Anterior cingulate cortex (tissue), 58 donors: ENCODE measurements around the gene PGGT1B.

Experiments used
- DNase-seq, 58 donors: peaks; one replicate each; lab custom pipeline; 2025; lab: John Stamatoyannopoulos, UW

Gene PGGT1B

DNA sequence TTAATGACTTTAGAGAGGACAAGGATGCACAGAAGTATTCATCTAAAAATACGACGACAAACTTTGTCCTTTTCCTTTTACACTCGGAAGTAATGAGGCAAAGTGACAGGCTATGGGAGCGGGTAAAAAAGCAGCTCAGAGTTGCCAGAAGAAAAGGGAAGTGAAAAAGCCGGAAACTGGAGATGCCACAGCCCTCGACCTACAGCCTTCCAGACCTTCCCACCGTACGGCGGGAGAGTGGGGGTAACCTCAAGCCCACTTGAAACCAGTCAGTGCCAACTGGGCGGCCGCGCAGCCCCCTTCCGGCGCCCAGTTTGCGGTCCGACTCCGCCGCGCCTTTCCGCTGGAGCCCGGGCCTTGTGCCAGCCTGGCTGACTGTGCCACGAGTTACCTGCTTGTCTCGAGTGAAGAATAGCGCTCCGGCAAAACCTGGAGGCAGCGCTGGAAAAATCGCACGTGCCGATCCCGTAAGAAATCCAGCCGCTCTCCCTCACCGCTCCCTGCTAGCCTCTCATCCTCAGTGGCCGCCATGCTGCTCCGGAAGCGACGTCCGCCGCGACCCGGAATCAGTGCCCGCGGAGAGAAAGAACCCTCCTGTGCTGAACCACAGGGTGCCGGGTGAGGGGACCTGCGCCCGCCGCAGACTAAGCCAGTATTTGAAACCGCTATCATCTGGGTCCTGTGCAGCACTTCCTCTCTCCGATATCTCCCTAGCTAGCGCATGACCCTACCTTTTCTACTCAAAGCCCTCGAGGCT lies at the start of gene PGGT1B:
Gene PGGT1B (minus strand): TSS at position 557 of the 757 bp plus-strand sequence. CDS start 26 bp downstream, at position 531.
- DNase-seq, result peak; percentile 39 to 95 (median 82)

- DNase-seq, result no peak
These were observed 47.2 kb upstream of the PGGT1B start for GRCh38 chr5:115309751-115310370.

DNA sequence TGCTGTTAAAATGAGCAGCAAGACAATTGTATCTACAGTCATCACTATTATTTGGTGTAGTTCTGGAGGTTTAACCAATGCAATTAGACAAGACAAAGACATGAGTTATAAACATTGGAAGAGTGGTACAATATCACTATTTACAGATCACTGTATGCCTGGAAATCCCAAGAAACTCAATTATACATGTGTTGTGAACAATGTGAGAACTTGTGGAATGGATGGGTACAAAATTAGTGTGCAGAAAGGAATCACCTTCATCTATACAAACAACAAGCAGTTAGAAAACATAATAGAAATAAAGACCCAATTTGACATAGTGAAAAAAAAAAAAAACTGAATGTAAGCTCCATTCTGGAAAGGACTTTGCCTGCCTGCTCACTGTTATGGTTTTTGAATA lies 46.1 kb upstream of the PGGT1B start:
- no peak for DNase-seq

DNA sequence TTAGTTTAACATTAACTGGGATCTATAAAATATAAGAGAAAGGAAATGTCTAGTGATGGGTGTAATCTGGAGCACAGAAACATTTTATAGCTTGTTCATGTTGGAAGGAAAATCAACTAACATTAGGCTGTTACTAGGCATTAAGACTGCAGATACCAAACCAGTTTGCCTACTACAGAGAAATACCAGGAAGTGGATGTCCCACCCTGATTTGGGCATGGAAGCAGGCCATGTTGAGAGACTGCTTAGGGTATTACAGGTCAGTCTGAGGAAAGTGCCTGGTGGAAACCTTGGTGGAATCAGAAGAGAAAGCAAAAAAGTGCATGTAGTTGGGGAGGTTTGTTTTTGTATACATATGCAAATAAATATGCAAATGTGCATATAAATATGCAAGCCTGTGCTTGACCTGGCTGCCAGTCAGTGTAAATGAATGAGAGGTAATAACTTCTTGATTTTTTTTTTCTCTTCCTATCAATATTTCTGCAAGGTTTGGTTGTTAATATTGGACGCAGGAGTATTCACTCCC lies 43.4 kb upstream of the PGGT1B start:
- DNase-seq, result no peak

DNA sequence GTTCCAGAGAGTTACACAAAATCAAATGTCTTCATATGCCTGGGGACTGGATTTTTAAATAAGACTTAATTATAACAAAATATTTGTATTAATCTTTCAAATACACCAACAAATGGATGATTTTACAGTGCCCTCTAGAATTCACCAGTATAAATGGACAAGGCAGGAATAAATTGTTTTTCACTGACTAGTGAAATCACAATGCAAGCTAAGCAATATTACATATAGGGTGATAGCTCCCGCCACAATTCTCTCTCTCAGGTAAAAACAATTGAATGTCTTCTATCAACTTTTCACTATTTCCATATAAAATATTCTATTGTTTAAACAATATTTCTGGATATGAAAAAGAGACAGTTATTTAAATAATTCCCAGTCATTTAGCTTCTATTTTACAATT lies 41.8 kb upstream of the PGGT1B start:
- no peak for DNase-seq

DNA sequence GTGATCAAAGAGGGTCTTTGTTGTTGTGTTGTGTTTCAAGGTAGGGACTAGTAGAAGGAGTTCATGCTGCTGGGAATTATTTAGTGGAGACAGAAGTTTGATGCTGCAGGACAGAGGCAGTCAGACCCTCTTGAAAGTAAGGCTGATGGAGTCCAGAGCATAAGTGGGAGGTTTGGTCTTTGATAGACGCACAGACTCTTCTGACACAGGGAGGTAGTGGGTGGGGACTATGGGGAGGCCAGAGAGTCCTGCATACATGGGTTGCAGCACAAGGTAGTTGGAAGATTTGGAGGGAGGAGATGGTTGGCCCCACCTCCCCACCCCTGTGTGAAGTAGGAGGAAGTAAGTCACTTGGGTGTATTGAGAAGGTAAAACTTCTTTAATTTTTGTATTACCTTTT lies 36.1 kb upstream of the PGGT1B start:
- DNase-seq, result no peak

DNA sequence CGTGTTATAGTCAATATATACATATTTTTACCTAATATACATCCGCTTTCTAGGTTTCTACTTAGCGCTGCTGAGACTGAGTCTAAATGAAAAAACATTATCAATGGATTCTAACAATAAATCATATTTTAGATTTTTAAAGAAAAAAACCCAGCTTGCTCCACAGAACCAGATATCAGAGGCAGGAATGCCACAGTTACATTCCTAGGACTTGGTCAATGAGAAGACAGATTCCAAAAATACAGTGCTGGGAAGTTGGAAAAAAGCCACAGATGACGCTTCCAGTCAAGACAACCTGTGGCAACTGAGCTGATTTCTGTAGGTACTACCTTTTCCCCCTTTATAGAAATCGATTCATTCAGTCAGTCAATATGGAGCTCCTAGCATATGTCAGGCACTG lies 34.4 kb upstream of the PGGT1B start:
- peak in 1 of 58 donors; percentile 5 for DNase-seq

- DNase-seq, result peak in 56 of 58 donors; percentile 10 to 92 (median 75)
These were observed 33.7 kb upstream of the PGGT1B start, which contains the start of gene CCDC112 for GRCh38 chr5:115296124-115297022. TSS of gene CCDC112 (minus strand) at chr5:115296654. CDS start at chr5:115296543, 111 bp downstream.

GRCh38 chr5:115295777-115296123 lies 33.1 kb upstream of the PGGT1B start:
- DNase-seq, result peak in 1 of 58 donors; percentile 46

DNA sequence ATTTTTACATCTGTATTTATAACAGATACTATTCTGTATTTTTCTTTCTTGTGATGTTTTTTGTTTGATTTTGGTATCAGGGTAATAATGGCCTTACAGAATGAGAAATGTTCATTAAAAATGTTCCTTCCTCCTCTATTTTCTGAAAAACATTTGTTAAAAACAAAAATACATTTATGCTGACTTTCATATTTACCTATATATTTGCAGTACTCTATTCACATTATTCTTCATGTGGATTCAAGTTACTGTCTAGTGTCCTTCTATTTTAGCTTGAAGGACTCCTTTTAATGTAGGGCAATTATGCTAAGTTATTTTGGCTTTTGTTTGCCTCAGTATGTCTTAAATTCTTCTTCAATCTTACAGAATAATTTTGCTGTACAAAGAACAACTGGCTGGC lies 28.7 kb upstream of the PGGT1B start:
- no peak for DNase-seq

DNA sequence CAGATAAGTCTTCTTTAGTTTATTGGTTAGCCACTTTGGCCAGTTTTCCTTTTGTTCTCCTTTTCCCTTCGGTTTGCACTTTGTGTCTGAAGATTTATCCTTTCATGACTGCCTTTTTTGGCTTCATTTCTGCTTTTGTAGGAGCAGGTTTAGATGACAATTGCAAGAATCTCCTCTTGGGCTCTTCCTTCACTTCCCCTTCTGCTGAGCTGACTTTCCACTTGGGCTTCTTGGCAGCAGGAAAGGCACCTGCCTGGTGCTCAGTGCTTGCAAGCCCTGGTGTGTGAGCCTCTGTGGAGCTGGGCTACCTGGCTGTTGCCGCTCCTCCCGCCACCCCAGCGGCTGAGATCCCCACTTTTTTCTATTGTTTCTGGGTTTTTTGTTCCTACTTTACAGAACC lies 26.4 kb upstream of the PGGT1B start:
- DNase-seq, result peak in 1 of 58 donors; percentile 6

DNA sequence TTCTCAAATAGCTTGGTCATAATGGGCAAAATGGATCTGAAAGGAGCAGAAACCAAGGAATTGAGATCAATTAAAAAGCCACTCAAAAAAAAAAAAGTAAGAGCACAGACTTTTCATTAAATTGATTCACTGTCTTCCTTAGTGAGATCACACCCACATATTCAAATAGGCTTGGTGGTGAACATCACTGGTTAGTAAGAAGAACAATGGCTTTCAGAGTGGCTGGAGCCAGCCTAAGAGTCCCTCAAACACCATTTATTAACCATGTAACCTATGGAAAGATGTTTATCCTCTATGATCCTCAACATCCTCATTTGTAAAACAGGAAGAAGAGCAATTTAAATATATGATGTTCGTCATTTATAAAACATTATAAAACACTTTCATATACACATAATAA lies 21.3 kb upstream of the PGGT1B start:
- DNase-seq, result no peak

- no peak for DNase-seq
These were observed 19.5 kb upstream of the PGGT1B start for GRCh38 chr5:115282131-115282530.

DNA sequence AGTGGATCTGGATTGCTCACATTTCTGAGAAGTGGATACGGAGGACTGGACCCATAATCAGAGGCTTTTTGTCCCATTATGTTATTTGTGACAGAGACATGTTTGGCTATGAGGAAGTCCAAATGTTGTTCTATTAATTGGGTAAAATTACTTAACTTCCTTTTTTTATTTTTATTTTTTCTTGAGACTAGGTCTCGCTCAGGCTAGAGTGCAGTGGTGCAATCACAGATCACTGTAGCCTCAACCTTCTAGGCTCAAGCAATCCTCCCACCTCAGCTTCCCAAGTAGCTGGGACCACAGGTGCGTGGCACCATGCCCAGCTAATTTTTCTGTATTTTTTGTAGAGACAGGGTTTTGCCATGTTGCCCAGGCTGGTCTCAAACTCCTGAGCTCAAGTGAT lies 11.9 kb upstream of the PGGT1B start:
- no peak for DNase-seq

DNA sequence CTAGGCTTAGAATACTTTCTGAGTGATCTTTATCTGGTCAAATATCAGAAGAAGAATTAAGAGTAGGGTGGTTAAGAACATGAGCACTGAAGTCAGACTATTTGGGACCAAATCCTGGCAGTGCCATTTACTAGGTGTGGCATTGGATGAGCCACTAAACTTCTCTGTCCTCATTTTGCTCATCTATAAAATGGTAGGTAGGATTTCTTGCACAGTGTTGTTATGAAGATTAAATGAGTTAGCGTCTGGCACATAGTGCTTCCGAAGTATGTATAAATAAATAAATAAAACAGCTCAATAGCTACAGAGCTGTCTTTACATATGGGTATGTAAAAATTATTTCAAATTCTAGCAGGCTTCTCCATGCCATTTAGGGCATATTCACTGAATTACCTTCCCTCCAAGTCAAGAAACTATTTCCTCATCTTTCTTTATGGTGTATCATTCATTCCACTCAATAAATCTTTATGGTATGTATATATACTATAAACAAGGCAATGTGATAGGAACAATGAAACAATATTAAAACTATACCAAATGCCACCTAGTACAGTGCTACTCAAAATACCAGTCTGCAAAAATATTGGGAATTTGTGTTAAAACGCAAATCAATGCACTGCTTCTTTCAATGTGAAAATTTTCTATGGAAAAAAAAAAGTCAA lies 9.8 kb upstream of the PGGT1B start:
- no peak for DNase-seq

- no peak for DNase-seq
These were observed 8.8 kb upstream of the PGGT1B start for GRCh38 chr5:115271295-115272050.

GRCh38 chr5:115267617-115268016 lies 4.9 kb upstream of the PGGT1B start:
- DNase-seq, result no peak

GRCh38 chr5:115265220-115265619 lies 2.5 kb upstream of the PGGT1B start:
- no peak for DNase-seq

- DNase-seq, result no peak
These were observed 2.1 kb upstream of the PGGT1B start for GRCh38 chr5:115264786-115265185.

- DNase-seq, result no peak
These were observed 352 bp upstream of the PGGT1B start for GRCh38 chr5:115263078-115263380.
